ENCODE data around the gene CACNA2D1. TPM values are rescaled to one million over a fixed set of nuclear protein-coding genes. Genes with fewer than 3 reads are reported as not detected.

Gene CACNA2D1
- total RNA-seq, 2 experiments from 2014 or later: not detected

DNA sequence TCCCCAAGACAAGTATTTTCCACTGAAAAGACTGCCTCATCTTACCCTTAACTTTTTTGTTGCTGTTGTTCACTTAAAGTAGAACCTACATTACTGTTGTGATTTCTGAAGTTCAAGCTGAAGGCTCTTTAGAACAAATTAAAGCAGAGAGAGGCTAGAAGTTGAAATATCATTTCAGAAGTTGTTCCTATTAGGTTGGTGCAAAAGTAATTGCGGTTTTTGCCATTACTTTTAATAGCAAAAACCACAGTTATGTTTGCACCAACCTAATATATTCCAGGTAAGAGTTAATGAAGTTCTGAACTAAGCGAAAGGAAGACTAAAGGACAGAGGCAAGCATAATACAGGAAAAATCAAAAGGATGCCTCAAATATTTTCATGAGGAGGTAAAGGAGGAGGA lies 153.7 kb downstream of the CACNA2D1 start:
- Mint-ChIP-seq H3K36me3 (ENCODE audit: low read depth) (no peaks in the 10 kb centered on the region), H3K27me3 (no peaks in the 10 kb centered on the region), H3K27ac (no peak overlapping the region), H3K4me3 (no peak overlapping the region), H3K4me1 (ENCODE audit: low read depth) (no peaks in the 10 kb centered on the region), H3K9me3 (peaks cover 2% of the 10 kb centered on the region)
- CTCF ChIA-PET: no interaction called here
- POLR2A ChIA-PET: no interaction called here
- intact Hi-C loops (cut with micrococcal nuclease): no loop called here
- TF ChIP-seq, protein P1, sequence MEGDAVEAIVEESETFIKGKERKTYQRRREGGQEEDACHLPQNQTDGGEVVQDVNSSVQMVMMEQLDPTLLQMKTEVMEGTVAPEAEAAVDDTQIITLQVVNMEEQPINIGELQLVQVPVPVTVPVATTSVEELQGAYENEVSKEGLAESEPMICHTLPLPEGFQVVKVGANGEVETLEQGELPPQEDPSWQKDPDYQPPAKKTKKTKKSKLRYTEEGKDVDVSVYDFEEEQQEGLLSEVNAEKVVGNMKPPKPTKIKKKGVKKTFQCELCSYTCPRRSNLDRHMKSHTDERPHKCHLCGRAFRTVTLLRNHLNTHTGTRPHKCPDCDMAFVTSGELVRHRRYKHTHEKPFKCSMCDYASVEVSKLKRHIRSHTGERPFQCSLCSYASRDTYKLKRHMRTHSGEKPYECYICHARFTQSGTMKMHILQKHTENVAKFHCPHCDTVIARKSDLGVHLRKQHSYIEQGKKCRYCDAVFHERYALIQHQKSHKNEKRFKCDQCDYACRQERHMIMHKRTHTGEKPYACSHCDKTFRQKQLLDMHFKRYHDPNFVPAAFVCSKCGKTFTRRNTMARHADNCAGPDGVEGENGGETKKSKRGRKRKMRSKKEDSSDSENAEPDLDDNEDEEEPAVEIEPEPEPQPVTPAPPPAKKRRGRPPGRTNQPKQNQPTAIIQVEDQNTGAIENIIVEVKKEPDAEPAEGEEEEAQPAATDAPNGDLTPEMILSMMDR (IDR thresholded peaks at IDR 0.05): no peak
- ATAC-seq (no peak), DNase-seq (no peak)

DNA sequence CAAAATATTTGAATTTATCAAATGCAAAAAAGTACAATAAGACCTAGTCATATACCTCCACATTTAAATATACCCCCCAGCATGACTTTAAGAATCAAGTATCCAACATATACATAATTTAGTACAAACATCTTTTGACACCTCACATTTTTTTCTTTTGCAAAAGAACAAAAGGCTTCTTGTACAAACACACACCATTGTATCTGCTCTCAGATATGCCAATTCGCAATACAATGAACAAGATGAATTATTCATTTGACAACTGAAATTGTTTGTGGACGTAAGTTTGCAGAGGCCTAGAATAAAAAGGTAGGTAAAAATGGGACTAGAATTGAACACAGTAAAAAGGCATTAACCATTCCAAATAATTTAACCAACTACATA lies 154.4 kb downstream of the CACNA2D1 start:
- Mint-ChIP-seq H3K27ac (no peak overlapping the region), H3K4me3 (no peak overlapping the region), H3K27me3 (no peaks in the 10 kb centered on the region), H3K36me3 (ENCODE audit: low read depth) (no peaks in the 10 kb centered on the region), H3K9me3 (peaks cover 2% of the 10 kb centered on the region), H3K4me1 (ENCODE audit: low read depth) (no peaks in the 10 kb centered on the region)
- CTCF ChIA-PET: no interaction called here
- intact Hi-C loops (cut with micrococcal nuclease): no loop called here
- POLR2A ChIA-PET: no interaction called here
- no peak for DNase-seq
- TF ChIP-seq, protein P1 (IDR thresholded peaks at IDR 0.05): no peak
- ATAC-seq: no peak

DNA sequence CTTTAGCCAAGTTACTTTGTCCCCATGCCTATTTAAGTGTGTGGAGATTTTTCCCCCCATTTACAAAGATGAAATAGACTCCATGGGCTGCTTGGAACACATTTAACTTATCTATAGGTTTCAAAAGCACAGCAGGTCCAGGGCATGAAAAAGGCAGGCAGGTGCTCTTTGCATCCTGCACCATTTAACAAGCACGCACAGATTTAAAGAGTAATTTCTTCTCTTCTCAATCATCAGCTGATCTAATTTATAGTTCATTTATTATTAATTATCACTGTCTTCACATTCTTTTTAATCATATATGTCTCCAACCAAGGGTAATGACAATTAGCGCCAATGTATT lies 156.8 kb downstream of the CACNA2D1 start:
- POLR2A ChIA-PET: no interaction called here
- no peak for ATAC-seq
- Mint-ChIP-seq H3K27me3 (no peaks in the 10 kb centered on the region), H3K4me3 (no peak overlapping the region), H3K27ac (no peak overlapping the region), H3K36me3 (ENCODE audit: low read depth) (no peaks in the 10 kb centered on the region), H3K4me1 (ENCODE audit: low read depth) (no peaks in the 10 kb centered on the region), H3K9me3 (peaks cover 2% of the 10 kb centered on the region)
- TF ChIP-seq, protein P1 (IDR thresholded peaks at IDR 0.05): no peak
- CTCF ChIA-PET: no interaction called here
- intact Hi-C loops (cut with micrococcal nuclease): no loop called here
- no peak for DNase-seq

DNA sequence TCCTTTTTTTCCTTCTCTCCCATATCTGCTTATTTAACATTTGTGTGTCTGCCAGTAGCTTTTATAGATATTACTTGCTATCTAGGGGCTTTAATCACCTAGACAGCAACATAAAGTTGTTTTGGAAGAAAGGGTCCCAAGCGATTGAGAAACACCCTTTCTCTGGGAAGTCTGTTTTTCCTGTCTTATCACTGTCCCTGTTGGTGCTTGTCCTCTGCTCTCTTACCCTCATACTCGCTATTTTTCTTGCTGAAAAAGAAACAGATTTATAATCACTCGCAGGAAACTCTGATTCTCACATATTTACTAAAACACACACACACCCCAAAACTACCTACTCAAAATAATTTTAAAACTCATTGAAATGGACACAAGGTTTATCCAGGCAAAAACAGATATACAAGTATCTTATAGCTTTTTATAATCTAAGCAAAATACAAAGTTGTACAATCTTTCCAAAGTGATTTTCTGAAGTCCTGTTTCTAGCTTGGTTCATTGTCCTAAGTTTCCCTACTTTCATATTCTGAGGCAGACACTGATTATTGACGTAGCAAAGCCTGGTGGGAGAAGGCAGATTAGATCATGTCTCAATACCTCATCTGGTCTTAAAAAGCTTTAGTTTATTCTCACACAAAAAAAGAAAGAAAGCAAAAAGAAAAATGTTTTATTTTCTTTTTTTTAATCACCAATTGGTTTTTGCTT lies 157.3 kb downstream of the CACNA2D1 start:
- DNase-seq (no peak), ATAC-seq (no peak)
- Mint-ChIP-seq H3K27me3 (no peaks in the 10 kb centered on the region), H3K27ac (no peak overlapping the region), H3K9me3 (peaks cover 2% of the 10 kb centered on the region), H3K36me3 (ENCODE audit: low read depth) (no peaks in the 10 kb centered on the region), H3K4me3 (no peak overlapping the region), H3K4me1 (ENCODE audit: low read depth) (no peaks in the 10 kb centered on the region)
- CTCF ChIA-PET: no interaction called here
- TF ChIP-seq, protein P1 (IDR thresholded peaks at IDR 0.05): no peak
- intact Hi-C loops (cut with micrococcal nuclease): no loop called here
- POLR2A ChIA-PET: no interaction called here

DNA sequence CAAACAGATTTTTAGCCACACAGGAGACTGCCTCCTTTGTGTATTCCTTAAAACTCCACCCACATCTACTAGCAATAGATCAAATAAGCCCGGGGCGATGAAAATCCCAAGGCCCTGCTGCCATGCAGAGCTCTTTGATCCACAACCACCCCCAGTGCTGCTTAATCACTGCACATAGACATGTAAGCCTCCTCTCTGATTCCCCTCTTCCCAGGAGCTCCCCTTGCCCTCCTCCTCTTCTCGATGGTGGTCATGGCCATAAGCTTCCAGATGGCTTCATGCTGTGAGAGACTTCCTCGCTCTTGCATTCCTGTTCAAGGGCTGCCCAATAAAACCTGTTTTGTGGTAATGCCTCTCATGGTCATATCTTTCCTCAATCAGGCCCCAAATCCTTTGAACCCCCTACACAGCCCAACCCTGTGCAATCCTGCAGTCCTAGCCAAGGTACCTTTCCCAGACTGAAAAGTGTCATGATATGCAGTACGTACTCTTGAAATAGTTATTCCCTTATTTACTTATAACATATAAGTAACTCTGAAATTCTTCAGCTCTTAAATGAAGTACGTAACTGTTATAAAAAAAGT lies 158.5 kb downstream of the CACNA2D1 start:
- H3K36me3 Mint-ChIP-seq (ENCODE audit: low read depth): no peaks in the 10 kb centered on the region
- POLR2A ChIA-PET: no interaction called here
- intact Hi-C loops (cut with micrococcal nuclease): no loop called here

More for the DNA sequence above, 158.5 kb downstream of the CACNA2D1 start:
- Mint-ChIP-seq H3K4me1 (ENCODE audit: low read depth) (no peaks in the 10 kb centered on the region), H3K27me3 (no peaks in the 10 kb centered on the region), H3K9me3 (peaks cover 2% of the 10 kb centered on the region), H3K4me3 (no peak overlapping the region), H3K27ac (no peak overlapping the region)
- ATAC-seq: no peak
- no peak for DNase-seq
- CTCF ChIA-PET: no interaction called here
- TF ChIP-seq, protein P1 (IDR thresholded peaks at IDR 0.05): no peak
